Activated naive CD8-positive, alpha-beta T cell treated with anti-CD3 and anti-CD28 coated beads, Interleukin-2, amount 50 U/mL, for 24 hours (primary cell): ENCODE results near the gene ITGA7.

Experiments
- ATAC-seq: fragments of 150-1000 bp; cut with Tn5 transposase; one replicate; pipeline ENCODE4 v1.10.0; 2021
- DNase-seq: peaks from one replicate; pipeline ENCODE4 v3.0.0; 2021
- H3K27ac Mint-ChIP-seq: one replicate; pipeline ENCODE4 v1.8.0; 2021; ENCODE audit warnings: mild to moderate bottlenecking, mixed read lengths
- H3K27me3 Mint-ChIP-seq: one replicate; pipeline ENCODE4 v1.8.0; 2021; ENCODE audit warnings: mixed read lengths
- H3K36me3 Mint-ChIP-seq: one replicate; pipeline ENCODE4 v1.8.0; 2021; ENCODE audit warnings: low read depth, mixed read lengths
- H3K4me1 Mint-ChIP-seq: one replicate; pipeline ENCODE4 v1.8.0; 2021; ENCODE audit warnings: mixed read lengths
- H3K4me3 Mint-ChIP-seq: one replicate; pipeline ENCODE4 v1.8.0; 2021; ENCODE audit warnings: mild to moderate bottlenecking, moderate library complexity, mixed read lengths
- H3K9me3 Mint-ChIP-seq: one replicate; pipeline ENCODE4 v1.8.0; 2021; ENCODE audit warnings: mixed read lengths

The ITGA7 gene

GRCh38 chr12:55703288-55703687 lies 4.4 kb downstream of the ITGA7 start:
- Mint-ChIP-seq H3K9me3 (no peaks in the 10 kb centered on the region), H3K27me3 (peaks cover 17% of the 10 kb centered on the region), H3K27ac (no peak overlapping the region), H3K4me3 (no peak overlapping the region), H3K36me3 (no peaks in the 10 kb centered on the region), H3K4me1 (peaks cover 10% of the 10 kb centered on the region)
- DNase-seq (no peak), ATAC-seq (no peak)

GRCh38 chr12:55702861-55703260 lies 4.8 kb downstream of the ITGA7 start:
- Mint-ChIP-seq H3K9me3 (no peaks in the 10 kb centered on the region), H3K4me1 (peaks cover 6% of the 10 kb centered on the region), H3K4me3 (no peak overlapping the region), H3K27ac (no peak overlapping the region), H3K27me3 (peaks cover 14% of the 10 kb centered on the region), H3K36me3 (no peaks in the 10 kb centered on the region)
- ATAC-seq (no peak), DNase-seq (no peak)

DNA sequence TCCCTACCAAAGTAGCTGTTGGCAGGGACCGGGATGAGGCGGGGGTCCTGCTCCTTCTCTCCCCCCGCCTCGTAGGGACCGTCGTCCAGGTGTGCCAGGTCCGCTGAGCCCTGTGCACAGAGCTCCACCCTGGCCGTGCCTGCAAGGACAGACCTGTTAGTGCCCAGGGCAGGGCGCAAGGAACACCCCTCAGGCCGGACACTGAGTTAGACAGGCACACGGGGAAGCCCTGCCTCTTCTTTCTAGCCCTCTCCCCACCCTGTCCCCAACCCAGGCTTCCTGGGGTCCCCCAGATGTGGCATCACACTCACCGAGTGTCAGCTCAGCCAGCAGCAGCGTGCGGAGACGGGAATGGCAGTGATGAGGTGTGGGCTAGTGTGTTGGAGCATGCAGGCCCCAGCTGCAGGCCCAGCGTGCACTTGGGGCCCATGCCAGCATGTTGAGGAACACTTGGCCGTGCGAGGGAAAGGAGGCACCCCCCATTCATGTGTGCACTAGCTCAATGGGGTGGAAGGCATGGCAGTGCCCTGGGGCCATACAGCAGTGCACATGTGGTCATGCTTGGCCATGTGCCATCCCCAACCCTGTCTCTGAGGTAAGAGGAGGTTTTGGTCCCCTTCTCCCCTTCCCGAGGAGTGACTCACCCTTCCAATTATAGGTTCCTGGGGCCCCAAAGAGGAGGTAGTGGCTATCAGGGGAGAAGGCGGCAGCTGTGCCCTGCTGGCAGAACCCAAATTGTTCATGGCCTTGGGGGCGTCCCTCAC lies 7.3 kb downstream of the ITGA7 start:
- Mint-ChIP-seq H3K27me3 (peaks cover 2% of the 10 kb centered on the region), H3K36me3 (no peaks in the 10 kb centered on the region), H3K4me3 (no peak overlapping the region), H3K9me3 (no peaks in the 10 kb centered on the region), H3K27ac (no peak overlapping the region), H3K4me1 (no peaks in the 10 kb centered on the region)
- DNase-seq: no peak
- ATAC-seq: no peak

GRCh38 chr12:55699471-55700055 lies 8.1 kb downstream of the ITGA7 start:
- no peaks in the 10 kb centered on the region for H3K4me1 Mint-ChIP-seq
- DNase-seq: no peak
- peaks cover 2% of the 10 kb centered on the region for H3K27me3 Mint-ChIP-seq
- no peaks in the 10 kb centered on the region for H3K36me3 Mint-ChIP-seq
- no peak overlapping the region for H3K4me3 Mint-ChIP-seq
- no peak overlapping the region for H3K27ac Mint-ChIP-seq
- ATAC-seq: no peak
- H3K9me3 Mint-ChIP-seq: no peaks in the 10 kb centered on the region

DNA sequence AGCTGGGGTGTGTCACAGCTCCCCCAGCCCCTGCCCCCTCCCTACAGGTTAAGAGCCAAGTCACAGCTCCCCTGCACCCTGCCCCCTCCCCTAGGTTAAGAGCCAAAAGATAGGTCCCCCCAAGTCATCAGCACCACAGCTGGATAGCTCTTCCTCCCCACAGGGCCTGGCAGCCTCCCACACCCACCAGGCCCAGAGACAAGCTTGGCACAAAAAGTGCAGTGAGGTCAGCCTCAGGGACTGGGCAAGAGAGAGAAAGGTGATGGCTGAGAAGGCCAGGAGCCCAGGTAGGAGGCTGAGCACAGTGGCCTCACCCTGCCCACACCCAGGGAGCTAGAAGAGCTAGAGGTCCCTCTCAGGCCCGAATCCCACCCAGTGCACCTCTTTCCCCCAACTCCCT lies 8.7 kb downstream of the ITGA7 start:
- H3K4me3 Mint-ChIP-seq: no peak overlapping the region
- H3K36me3 Mint-ChIP-seq: no peaks in the 10 kb centered on the region
- DNase-seq: no peak
- no peaks in the 10 kb centered on the region for H3K4me1 Mint-ChIP-seq
- no peak for ATAC-seq
- no peaks in the 10 kb centered on the region for H3K9me3 Mint-ChIP-seq
- H3K27ac Mint-ChIP-seq: no peak overlapping the region
- peaks cover 2% of the 10 kb centered on the region for H3K27me3 Mint-ChIP-seq

GRCh38 chr12:55698241-55698955 lies 9.3 kb downstream of the ITGA7 start:
- Mint-ChIP-seq H3K4me1 (no peaks in the 10 kb centered on the region), H3K4me3 (no peak overlapping the region), H3K27ac (no peak overlapping the region), H3K36me3 (no peaks in the 10 kb centered on the region), H3K9me3 (no peaks in the 10 kb centered on the region), H3K27me3 (peaks cover 2% of the 10 kb centered on the region)
- ATAC-seq: no peak
- no peak for DNase-seq

GRCh38 chr12:55697686-55698085 lies 10.0 kb downstream of the ITGA7 start:
- Mint-ChIP-seq H3K36me3 (no peaks in the 10 kb centered on the region), H3K27ac (no peak overlapping the region), H3K4me3 (no peak overlapping the region), H3K27me3 (peaks cover 2% of the 10 kb centered on the region), H3K9me3 (no peaks in the 10 kb centered on the region), H3K4me1 (no peaks in the 10 kb centered on the region)
- DNase-seq: no peak
- ATAC-seq: no peak

GRCh38 chr12:55696796-55697462 lies 10.8 kb downstream of the ITGA7 start:
- no peaks in the 10 kb centered on the region for H3K9me3 Mint-ChIP-seq
- DNase-seq (no peak), ATAC-seq (no peak)
- no peaks in the 10 kb centered on the region for H3K4me1 Mint-ChIP-seq
- H3K27ac Mint-ChIP-seq: no peak overlapping the region
- no peaks in the 10 kb centered on the region for H3K36me3 Mint-ChIP-seq
- H3K4me3 Mint-ChIP-seq: no peak overlapping the region
- H3K27me3 Mint-ChIP-seq: peaks cover 2% of the 10 kb centered on the region

- Mint-ChIP-seq H3K27ac (no peak overlapping the region), H3K36me3 (no peaks in the 10 kb centered on the region), H3K4me3 (no peak overlapping the region), H3K9me3 (no peaks in the 10 kb centered on the region), H3K27me3 (no peaks in the 10 kb centered on the region), H3K4me1 (no peaks in the 10 kb centered on the region)
- DNase-seq (no peak), ATAC-seq (no peak)
Observed at GRCh38 chr12:55696141-55696540, 11.6 kb downstream of the ITGA7 start.

- Mint-ChIP-seq H3K4me1 (no peaks in the 10 kb centered on the region), H3K9me3 (no peaks in the 10 kb centered on the region), H3K36me3 (no peaks in the 10 kb centered on the region), H3K4me3 (no peak overlapping the region), H3K27ac (no peak overlapping the region), H3K27me3 (no peaks in the 10 kb centered on the region)
- DNase-seq (no peak), ATAC-seq (no peak)
Observed at GRCh38 chr12:55695349-55695748, 12.4 kb downstream of the ITGA7 start.

- ATAC-seq (no peak), DNase-seq (no peak)
- Mint-ChIP-seq H3K9me3 (no peaks in the 10 kb centered on the region), H3K4me3 (no peak overlapping the region), H3K27ac (no peak overlapping the region), H3K4me1 (no peaks in the 10 kb centered on the region), H3K36me3 (no peaks in the 10 kb centered on the region), H3K27me3 (no peaks in the 10 kb centered on the region)
Observed at GRCh38 chr12:55694651-55695050, 13.1 kb downstream of the ITGA7 start.

GRCh38 chr12:55694188-55694515 lies 13.6 kb downstream of the ITGA7 start:
- H3K4me1 Mint-ChIP-seq: no peaks in the 10 kb centered on the region
- no peak overlapping the region for H3K27ac Mint-ChIP-seq
- DNase-seq (no peak), ATAC-seq (no peak)
- no peaks in the 10 kb centered on the region for H3K27me3 Mint-ChIP-seq
- H3K4me3 Mint-ChIP-seq: no peak overlapping the region
- no peaks in the 10 kb centered on the region for H3K36me3 Mint-ChIP-seq
- no peaks in the 10 kb centered on the region for H3K9me3 Mint-ChIP-seq

DNA sequence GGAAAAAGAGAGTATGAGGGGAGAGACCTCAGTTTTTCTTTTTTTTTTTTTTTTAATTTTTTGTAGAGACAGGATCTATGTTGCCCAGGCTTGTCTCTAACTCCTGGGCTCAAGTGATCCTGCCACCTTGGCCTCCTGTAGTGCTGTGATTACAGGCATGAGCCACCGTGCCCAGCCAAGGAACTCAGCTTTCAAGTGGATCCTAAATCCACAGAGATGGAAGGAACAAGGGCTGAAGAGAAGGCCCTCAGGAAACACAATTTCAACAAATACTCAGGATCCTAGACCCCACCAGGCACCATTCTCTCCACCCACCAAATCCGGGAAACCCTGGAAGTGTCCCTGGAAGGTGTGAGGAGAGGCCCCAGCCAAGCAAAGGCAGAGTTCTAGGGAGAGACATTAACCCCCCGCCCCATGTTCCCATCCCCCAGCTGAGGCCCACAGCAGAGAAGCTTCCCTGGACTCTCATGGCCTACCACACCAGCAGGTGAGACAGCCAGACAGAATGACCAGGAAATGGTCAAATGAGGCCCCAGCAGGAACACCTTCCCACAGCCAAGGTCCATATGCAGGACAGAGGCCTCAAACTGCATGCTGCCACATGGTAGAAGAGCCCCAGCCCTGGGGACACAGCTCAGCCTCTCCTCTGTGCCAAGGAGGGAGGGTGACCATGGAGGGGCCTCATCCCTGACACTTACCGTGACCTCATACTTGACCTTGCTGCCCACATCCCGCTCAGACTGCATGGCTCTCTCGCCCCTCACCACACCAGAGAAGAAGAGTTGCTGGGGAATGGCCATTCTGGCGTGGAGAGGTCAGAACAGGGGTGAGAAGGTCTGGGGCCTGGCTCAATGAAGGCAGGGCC lies 14.1 kb downstream of the ITGA7 start:
- DNase-seq: no peak
- H3K9me3 Mint-ChIP-seq: no peaks in the 10 kb centered on the region
- no peak for ATAC-seq
- H3K27ac Mint-ChIP-seq: no peak overlapping the region
- H3K4me1 Mint-ChIP-seq: no peaks in the 10 kb centered on the region
- H3K36me3 Mint-ChIP-seq: no peaks in the 10 kb centered on the region
- no peak overlapping the region for H3K4me3 Mint-ChIP-seq
- no peaks in the 10 kb centered on the region for H3K27me3 Mint-ChIP-seq

DNA sequence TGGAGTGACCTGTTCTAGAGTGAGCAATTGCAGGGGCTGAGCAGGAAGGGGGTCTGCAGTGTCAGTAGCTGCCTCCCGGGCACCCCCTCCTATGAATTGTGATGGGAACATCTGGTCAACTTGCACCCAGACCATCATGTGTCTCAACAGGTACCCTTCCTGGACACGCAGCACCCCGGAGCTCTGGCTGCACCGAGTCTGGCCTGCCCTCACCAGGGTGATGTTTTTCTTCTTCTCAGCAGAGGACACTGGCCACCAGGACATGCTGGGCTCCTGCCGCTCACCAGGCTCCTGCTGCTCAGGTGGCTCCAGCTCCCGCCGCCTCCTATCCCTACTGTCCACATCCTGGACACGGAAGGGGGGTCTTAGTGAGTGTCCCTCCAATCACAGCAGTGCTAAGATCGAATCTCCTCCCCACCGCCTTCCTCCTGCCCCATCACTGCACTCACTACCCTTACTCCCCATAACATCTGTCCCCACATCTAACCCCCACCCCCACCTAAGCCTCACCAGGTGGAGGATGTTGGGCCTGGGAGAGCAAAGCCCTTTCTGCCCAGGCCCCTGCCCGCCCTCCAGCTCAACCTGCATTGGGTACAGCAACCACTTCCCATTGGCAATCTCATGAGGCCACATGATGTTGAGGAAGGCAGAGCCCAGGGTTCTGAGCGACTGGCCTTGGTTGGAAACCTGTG lies 14.9 kb downstream of the ITGA7 start:
- H3K27me3 Mint-ChIP-seq: no peaks in the 10 kb centered on the region
- DNase-seq (no peak), ATAC-seq (no peak)
- H3K36me3 Mint-ChIP-seq: no peaks in the 10 kb centered on the region
- peaks cover 3% of the 10 kb centered on the region for H3K4me1 Mint-ChIP-seq
- H3K4me3 Mint-ChIP-seq: no peak overlapping the region
- H3K27ac Mint-ChIP-seq: no peak overlapping the region
- no peaks in the 10 kb centered on the region for H3K9me3 Mint-ChIP-seq
